GM18858 (cell line): Measurements from ENCODE around the gene NPHS2.

Experiments
- ATAC-seq: cut with Tn5 transposase; IDR thresholded peaks from one replicate; pipeline ENCODE4 v1.9.1; 2021; ENCODE audit not compliant: unreplicated experiment

Gene NPHS2

DNA sequence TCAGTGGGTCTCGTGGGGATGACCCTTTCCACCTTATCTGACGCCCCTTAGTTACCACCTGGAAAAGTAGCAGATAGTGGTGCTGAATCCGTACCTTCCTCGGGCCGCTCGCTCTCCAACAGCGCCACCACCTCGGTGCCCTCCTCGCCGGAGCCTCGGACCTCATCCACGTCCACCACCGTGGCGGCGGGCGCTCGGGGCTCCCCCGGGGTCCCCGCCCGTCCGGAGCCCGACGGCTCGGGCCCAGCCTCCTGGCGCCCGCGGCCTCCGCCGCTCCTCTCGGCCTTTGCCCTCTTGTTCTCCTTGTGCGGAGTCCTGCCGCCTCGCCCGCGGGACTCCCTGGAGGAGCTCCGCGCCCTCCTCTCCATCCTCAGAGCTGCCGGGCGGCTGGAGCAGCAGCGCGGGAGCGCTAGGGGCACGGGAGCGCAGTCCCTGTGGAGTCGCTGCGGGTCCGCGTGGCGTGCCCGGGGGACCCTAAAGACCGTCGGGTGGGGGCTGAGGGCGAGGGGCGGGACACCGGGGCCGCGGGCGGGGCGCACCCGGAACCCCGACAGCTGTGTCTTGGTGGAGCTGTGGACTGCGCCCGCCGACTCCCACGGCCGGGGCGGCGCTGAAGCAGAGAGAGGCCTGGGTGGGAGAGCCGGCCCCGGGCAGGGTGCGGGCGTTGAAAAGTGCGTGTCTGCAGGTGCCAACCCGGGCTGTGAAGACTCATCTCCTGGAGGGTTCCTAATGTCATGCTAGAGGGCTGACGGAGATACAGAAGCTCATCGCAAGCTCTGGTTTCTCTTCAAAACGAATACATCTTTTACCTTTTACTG, at the start of gene NPHS2:
TSS of gene NPHS2 (minus strand) at position 452 of the 818 bp plus-strand sequence. CDS start at position 368, 84 bp downstream.
- ATAC-seq: no peak

DNA sequence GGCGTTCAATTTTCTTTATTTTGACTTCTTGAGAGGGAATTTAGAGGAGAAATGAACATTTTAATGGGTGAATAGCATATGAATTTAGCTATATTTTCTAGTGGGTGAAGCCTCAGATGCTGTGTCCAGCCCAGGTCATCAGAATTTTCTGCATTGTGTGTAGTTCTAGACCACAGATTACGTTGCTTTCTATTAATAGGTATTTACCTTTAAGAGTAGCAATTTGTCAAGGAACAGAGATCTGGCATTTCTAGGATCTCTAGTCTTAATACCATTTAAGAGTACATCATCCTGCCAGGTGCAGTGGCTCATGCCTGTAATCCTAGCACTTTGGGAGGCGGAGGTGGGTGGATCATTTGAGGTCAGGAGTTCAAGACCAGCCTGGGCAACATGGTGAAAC, 36.6 kb upstream of the NPHS2 start:
- no peak for ATAC-seq

DNA sequence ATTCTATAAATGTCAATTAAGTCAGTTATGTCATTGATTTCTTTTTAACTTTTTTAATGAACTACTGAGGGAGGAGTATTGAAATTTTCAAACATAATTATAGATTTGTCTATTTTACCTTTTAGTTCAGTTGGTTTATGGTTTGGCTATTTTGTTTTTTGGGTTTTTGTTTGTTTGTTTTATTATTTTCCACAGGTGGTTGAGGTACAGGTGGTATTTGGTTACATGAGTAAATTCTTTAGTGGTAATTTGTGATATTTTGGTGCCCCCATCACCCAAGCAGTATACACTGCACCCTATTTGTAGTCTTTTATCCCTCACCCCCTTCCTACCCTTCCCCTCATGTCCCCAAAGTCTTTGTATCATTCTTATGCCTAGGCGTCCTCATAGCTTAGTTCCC, 25.3 kb upstream of the NPHS2 start:
- ATAC-seq: no peak

DNA sequence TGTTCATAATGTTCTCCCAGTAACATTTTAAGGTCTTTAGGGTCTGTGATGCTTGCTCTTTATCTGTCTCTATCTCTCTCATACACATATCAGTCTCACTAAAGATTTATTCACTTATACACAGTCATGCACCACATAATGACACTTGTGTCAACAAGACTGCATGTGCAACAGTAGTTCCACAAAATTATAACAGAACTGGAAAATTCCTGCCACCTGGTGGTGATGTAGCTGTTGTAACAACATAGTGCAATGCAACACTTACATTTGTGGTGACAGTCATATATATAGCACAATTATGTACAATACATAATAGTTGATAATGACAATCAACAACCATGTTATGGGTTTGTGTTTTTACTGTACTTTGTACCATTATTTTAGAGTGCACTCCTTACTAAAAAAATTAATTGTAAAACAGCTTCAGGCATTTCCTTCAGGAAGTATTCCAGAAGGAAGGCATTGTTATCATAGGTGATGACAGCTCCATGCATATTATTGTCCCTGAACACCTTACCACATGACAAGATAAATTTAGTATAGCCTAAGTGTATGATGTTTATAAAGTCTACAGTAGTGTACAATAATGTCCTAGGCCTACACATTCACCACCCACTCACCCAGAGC, 24.0 kb upstream of the NPHS2 start:
- ATAC-seq: no peak

DNA sequence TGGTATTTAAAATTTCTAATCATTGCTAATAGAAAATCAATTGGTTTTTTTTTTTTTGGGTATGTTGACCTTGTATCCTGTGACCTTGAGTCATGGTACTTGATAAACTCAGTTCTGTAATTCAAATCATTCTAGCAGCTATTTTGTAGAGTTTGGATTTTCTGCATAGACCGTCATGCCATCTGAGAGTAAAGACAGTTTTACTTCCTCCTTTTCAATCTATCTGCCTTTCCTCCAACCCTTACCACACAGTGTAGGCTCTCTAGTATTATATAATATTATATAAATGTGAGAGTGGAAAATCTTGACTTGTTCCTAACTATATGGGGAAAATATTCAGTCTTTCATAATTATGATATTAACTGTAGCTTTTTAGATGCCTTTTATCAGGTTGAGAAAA, 22.9 kb upstream of the NPHS2 start:
- peak; percentile 76 for ATAC-seq

DNA sequence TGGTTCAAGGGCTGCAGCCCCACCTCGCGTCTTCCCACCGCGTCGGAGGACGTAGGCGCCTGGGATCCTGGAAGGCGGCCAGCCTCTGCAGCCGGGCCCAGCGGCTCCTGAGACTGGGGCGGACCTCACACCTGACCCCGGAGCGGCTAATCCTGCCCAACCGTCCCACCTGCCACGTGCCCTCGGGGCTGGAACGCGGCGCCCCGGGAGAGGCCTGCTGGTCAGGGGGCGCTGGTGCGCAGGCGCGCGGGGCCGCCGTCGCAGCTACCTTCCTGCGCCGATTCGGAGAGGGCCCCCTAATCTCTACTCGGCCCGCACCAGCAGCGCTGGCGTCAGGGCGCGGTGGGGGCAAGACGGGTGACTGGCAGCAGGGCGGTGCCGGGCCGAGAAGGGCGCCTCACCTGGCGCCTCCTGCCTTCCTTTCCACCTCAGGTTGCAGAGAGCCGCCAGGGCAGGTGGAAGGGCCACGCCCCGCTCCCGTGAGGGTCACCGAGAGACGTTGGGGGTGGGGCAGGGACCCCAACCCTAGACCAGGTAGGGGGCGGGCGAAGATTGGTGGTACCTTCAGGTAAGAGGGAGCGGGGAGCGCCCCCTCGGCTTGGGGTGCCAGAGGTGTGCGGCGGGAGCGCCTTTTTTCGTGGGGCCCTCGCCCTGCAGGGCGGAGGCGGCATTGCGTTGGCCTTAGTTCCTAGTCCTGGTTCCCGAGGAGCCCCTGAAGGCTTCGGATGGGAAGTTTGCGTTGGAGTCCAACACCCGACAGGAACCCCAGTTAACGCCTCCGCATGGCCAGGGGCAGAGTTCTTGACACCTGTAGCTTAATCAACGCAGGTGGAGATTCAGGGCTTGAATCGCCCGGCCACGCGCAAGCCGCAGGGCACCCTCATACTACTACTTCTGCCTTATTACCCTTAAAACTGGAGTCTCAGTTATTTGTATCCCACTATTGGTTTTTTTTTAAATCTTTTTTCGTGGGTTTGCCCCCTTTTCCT, 16.1 kb upstream of the NPHS2 start, which contains the start of gene TDRD5:
TSS of gene TDRD5 (plus strand) at position 241 of the 989 bp plus-strand sequence. CDS start 784 bp downstream, outside the sequence.
- no peak for ATAC-seq

DNA sequence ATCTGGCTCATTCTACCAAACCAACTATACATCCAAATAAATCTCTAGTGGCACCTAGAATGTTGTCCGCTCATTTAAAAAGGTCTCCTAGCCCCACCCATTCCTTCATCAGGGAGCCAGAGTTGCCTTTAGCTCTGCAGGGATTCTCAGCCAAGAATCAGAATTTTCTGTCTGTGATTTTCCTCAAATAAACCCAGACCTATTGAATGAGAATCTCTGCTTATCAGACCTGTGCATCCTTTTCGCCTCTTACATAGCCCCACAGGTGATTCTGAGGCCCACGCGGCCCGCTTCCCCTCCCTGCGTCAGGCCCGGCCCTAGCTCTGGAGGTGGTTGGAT, 15.5 kb upstream of the NPHS2 start:
- no peak for ATAC-seq

DNA sequence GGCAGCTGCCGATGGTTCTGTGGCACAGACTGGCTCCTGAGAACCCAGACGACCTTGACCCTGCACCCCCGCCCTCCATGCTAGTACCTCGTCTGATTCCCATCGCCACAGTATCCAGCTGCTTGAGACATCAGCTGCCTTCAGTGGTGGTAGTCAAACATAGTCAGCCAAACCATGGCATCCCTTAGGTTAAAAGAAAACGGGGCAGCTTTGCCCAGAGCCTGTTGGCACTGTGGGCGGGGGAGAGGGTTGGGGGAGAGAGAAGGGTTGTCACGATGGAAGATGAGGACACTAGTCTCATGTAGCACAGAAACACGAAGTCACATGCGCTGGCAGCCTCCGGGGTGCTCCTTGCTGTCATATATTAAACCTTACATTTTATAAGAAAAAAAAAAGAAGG, 14.9 kb upstream of the NPHS2 start:
- ATAC-seq: no peak

DNA sequence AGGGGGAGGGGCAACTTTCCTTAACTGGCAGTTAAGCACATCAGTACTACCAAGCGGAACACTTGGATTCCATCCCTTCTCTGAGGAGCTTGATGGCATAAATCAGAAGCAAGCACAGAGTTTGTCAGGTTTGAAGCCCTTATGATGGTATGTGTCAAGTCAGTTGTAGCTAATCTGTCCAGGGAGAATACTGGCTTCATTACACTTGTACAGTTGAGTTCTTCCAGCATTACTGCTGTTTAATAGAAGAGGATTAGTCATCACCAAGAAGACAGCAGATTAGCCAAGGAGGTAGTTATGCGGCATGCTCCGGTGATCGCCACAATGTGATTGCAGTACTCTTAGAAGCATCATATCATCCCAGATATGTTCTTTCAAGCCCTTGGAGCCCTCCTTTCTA, 13.8 kb upstream of the NPHS2 start:
- no peak for ATAC-seq

DNA sequence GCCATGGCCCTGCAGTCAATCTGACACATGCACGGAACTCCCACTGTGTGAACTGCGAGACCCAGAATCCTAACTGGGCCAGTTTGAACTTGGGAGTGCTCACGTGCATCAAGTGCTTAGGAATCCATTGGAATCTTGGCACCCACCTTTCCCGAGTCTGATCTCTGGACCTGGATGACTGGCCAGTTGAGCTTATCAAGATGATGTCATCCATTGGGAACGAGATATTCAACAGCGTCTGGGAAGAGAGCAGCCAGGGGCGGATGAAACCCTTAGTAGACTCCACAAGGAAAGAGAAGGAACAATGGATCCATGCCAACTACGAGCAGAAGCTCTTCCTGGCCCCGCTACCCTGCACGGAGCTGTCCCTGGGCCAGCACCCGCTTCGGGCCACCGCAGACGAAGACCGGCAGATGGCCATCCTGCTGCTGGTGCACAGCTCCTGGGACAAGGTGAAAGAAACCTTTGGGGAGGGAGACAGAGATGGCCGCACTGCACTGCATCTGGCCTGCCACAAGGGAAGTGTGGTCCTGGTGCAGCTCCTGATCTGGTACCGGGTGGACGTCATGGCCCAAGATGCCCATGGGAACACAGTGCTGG, 12.8 kb upstream of the NPHS2 start:
- ATAC-seq: no peak

DNA sequence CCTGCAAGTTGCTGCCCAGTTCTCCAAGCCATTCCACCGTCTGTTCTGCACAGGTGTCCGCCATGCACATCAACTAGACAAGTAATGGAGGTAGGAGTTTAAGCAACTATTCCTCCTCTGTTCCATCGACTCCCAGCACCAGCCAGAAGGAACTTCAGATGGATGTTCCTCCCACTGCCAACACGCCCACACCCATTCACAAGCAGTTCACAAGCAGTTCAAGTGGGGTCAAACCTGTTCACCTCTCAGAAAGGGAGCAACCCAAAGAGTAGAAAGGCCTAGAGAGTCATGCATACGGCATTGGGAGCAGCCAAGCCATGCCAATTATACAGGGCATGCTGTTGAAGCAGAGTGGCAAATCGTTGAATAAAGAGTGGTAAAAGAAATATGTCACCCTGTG, 11.6 kb upstream of the NPHS2 start:
- ATAC-seq: no peak

DNA sequence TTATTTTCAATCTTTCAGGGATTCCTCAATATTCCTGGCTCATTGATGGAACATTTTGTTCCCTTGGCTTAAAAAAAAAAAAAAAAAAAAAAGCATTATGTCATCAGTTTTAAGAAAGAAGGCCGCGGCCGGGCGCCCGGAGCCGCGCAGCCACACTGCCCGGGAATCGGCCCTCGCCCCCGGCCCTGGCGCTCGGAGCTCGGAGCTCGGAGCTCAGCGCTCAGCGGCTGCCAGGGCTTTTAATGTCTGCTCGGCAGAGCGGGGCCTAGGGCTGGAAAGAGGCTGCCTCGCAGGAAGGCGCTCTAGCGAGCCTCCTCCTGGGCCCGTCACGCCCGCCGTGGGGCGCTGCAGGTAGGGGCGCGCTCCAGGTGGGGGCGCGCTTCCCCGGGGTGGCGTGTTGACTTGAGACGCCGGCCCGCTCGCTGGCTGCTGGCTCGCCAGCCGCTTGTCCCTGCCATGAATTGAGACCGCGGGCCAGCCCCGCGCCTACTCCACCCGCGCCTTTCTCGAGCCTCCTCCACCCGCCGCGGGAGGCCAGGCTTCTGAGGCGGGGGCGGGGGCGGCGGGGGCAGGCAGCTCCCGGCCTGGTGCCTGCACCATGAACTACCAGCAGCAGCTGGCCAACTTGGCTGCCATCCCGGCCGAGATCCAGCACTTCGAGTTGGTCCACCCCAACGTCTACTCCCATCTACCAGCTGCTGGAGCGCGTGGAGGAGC, 10.5 kb upstream of the NPHS2 start:
- no peak for ATAC-seq

DNA sequence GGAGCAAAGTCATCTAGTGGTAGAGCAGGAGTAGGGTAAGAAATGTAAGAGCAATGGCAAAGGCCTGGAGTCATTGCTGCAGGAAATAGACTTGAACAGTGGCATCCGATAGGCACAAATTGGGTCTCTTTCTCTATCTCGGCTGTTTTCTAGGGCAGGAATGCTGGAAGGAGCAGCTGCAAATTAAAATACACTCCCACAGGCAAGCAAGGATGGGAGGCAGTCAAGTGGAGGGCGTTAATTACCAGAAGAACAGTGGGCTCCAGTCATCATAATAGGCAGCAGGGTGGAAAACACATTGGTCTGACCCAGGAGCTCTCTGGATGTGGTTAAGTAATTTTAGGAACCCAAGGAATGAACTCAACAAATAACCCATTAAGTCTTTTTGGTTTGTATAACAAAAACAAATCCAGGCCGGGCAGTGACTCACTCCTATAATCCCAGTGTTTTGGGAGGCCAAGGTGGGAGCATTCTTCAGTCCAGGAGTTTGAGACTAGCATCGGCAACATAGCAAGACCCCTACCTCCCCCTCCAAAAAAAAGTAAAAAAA, 8.1 kb upstream of the NPHS2 start:
- ATAC-seq: no peak

DNA sequence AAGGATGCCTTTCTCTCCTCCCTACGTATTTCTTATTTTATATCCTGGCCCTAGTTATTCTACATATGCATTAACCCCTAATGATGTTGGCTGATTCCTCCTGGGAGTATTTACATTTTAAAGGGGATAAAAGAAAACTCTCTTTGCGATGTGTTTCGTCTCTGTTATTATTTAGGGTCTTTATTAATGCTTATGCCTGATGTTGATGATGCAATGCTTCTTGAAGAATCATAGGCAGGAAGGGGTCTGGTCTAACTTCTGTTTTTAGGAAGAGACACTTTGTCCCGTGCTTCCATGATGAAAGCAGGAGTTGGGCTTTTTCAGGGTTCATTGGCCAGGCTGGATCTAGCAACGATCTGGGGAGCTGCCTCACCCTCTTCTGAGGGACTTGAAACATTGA, 761 bp upstream of the NPHS2 start:
- ATAC-seq: no peak

DNA sequence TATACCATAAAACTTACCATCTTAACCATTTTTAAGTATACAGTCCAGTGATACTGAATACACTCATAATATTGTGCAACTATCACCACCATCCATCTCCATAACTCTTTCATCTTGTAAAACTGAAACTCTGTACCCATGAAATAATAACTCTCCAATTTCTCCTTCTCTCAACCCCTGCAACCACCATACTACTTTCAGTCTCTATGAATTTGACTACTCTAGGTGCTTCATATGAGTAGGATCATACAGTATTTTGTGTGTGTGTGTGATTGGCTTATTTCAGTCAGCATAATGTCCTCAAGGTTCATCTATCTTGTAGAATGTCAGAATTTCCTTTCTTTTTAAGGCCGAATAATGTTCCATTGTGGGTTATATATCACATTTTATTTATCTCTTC, 17.7 kb downstream of the NPHS2 start:
- ATAC-seq: no peak

DNA sequence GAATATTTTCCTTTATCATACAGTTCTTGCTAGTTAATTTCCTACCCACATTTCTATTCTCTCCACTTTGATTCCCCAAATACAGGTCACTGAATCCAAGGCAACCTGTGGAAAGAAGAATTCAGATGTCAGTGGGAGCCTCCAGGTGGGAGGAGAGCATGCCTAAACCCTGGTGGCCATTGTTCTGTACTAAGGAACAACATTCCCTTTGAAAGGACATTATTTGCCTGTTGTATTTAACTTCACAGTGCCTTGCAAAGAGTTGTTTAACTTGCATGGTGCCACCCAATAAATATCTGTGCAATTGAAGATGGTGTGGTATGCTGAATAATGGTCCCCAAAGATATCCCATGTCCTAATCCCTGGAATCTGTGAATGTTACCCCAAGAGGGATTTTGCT, 21.3 kb downstream of the NPHS2 start:
- ATAC-seq: no peak

DNA sequence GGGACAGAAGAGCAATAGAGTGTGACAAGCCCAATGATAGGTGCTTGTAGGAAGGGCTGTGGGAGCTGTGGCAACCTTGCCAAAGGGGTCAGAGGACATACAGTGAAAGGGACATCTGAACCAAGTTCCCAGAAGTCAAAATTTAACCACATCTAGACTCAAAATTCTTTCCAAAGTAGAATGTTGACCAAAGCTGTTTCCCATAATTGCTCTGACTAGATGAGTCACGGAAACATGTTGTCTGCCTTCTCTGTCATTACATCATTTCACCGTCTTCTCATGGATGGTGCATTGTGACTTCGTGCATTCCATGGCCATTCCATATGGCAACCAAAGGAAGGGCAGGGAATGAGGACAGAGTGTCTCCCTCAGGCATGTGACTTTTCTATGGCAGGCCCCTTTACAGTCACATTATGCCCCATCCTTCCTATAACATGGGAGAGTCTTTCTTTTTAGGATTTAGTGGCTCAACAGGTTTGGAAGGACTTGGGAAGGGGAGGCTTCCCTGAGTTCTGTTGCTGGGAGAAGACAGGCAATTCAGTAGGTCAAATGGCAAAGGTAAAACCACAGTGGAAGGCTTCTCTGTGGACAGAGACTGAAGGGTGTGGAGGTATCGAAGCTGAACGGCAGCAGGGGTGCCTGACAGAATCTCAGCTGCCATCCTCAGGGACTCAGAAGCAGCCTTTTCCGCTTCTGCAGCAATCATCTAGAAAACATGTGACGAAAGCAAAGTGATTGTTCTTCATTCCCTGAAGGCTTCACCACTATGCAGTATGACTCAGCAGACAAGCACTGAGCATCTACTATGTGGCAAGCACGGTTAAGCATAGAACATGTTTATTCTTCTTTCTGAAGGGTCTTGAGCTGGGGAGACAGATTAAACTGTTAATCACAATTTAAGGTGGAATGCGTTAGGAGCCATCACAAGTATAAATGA, 24.7 kb downstream of the NPHS2 start:
- ATAC-seq: peak; percentile 55

DNA sequence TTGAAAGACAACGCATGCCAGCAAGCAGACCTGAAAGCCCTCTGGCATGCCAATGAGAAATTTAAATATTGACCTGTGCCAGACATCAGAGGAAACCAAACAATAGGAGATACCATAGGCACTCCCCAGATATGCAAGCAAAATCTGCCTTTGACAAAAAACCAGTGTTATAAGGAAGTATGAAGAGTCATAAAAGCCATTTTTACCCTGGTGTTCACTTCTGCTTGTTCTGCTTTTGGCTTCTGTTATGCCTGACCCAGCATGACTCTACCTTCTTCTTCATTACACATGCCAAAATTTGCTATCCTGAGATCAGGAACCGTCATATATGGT, 26.4 kb downstream of the NPHS2 start:
- no peak for ATAC-seq

DNA sequence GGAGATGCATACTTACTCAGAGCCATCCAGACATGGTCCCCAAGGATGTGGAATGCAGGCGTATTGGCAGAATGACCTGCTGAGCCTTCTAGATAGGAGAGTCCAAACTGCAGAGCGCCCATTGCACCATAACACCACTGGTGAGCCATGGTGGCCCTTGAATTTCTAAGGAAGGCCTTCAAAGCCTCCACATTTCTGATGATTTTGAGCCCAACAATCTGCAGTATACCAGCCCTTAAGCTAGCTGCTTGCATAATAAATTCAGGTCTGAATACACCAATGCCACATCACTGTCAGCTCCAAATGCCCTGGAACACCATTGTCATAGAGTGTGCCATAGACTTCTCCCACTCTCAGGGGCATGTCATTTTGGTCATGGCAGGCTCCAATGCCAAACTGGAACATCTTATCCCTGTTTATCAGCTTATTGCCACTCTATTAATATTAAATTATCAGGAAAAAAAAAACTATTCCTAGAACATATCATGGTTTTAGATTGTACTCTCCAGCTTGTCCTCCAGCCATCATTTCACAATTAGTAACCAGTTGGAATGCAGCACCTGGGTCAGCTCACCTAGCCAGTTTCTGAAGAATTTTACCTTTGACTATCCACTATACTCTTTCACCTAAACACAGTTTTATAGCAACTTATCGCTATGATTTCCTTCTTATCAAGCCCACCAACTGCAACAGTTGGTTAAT, 26.9 kb downstream of the NPHS2 start:
- no peak for ATAC-seq
